WTC11 (cell line): ENCODE results near the gene PLA2G4E. TPM values are rescaled to one million over a fixed set of nuclear protein-coding genes. Genes with fewer than 3 reads are reported as not detected.

Experiments used
- AFF4 ChIP-seq: sonication (generic); formaldehyde crosslinking; IDR thresholded peaks from 2 replicates; pipeline ENCODE4 v1.8.1; 2023; ENCODE audit warnings: mild to moderate bottlenecking, missing genetic modification reagents, borderline replicate concordance
- ATF1 ChIP-seq: sonication (generic); formaldehyde crosslinking; IDR thresholded peaks from 2 replicates; pipeline ENCODE4 v1.8.1; 2023; ENCODE audit warnings: mild to moderate bottlenecking, moderate library complexity, missing genetic modification reagents
- ATF2 ChIP-seq: sonication (generic); formaldehyde crosslinking; IDR thresholded peaks from 2 replicates; pipeline ENCODE4 v1.8.1; 2022; ENCODE audit warnings: low read depth, missing genetic modification reagents, borderline replicate concordance
- CDX4 ChIP-seq: fragments of 250-450 bp; sonication (Bioruptor Pico); IDR thresholded peaks from 2 replicates; pipeline ENCODE4 v1.9.0; 2021; ENCODE audit warnings: moderate library complexity, mild to moderate bottlenecking, inconsistent platforms, borderline replicate concordance
- E2F1 ChIP-seq: sonication (generic); formaldehyde crosslinking; IDR thresholded peaks from 2 replicates; pipeline ENCODE4 v1.8.0; 2022; ENCODE audit warnings: mild to moderate bottlenecking, missing genetic modification reagents
- EMX1 ChIP-seq: fragments of 250-450 bp; sonication (Bioruptor Pico); IDR thresholded peaks from 2 replicates; pipeline ENCODE4 v1.8.0; 2021; ENCODE audit warnings: mild to moderate bottlenecking
- ESRRA ChIP-seq: sonication (generic); formaldehyde crosslinking; IDR thresholded peaks from 2 replicates; pipeline ENCODE4 v1.8.1; 2022; ENCODE audit warnings: mild to moderate bottlenecking, missing genetic modification reagents, borderline replicate concordance
- ETV6 ChIP-seq: sonication (generic); formaldehyde crosslinking; IDR thresholded peaks from 2 replicates; pipeline ENCODE4 v1.8.1; 2022; ENCODE audit warnings: mild to moderate bottlenecking, missing genetic modification reagents
- FOXP1 ChIP-seq: sonication (generic); formaldehyde crosslinking; IDR thresholded peaks from 2 replicates; pipeline ENCODE4 v1.8.0; 2022; ENCODE audit warnings: missing genetic modification reagents, mild to moderate bottlenecking, moderate library complexity, borderline replicate concordance
- IRF1 ChIP-seq: sonication (generic); formaldehyde crosslinking; IDR thresholded peaks from 2 replicates; pipeline ENCODE4 v1.8.0; 2023; ENCODE audit warnings: missing genetic modification reagents
- MLX ChIP-seq: sonication (generic); formaldehyde crosslinking; IDR thresholded peaks from 2 replicates; pipeline ENCODE4 v1.8.1; 2023; ENCODE audit warnings: mild to moderate bottlenecking, missing genetic modification reagents, moderate library complexity
- MXD4 ChIP-seq: fragments of 250-450 bp; sonication (Bioruptor Pico); IDR thresholded peaks from 2 replicates; pipeline ENCODE4 v1.8.0; 2021; ENCODE audit warnings: mild to moderate bottlenecking, moderate library complexity, borderline replicate concordance
- NFATC4 ChIP-seq: fragments of 250-450 bp; sonication (Bioruptor Pico); IDR thresholded peaks from 2 replicates; pipeline ENCODE4 v1.9.0; 2021; ENCODE audit warnings: mild to moderate bottlenecking
- NR2C2 ChIP-seq: sonication (generic); formaldehyde crosslinking; IDR thresholded peaks from 2 replicates; pipeline ENCODE4 v1.8.0; 2022; ENCODE audit warnings: mild to moderate bottlenecking, missing genetic modification reagents
- RELA ChIP-seq: sonication (generic); formaldehyde crosslinking; IDR thresholded peaks from 2 replicates; pipeline ENCODE4 v1.8.1; 2022; ENCODE audit warnings: missing genetic modification reagents, mild to moderate bottlenecking, borderline replicate concordance
- TEAD1 ChIP-seq: sonication (generic); formaldehyde crosslinking; IDR thresholded peaks from 2 replicates; pipeline ENCODE4 v1.8.0; 2022; ENCODE audit warnings: mild to moderate bottlenecking, missing genetic modification reagents
- ZMAT4 ChIP-seq: fragments of 250-450 bp; sonication (Bioruptor Pico); IDR thresholded peaks from 2 replicates; pipeline ENCODE4 v1.9.0; 2021; ENCODE audit warnings: mild to moderate bottlenecking
- ZNF138 ChIP-seq: sonication (generic); formaldehyde crosslinking; conservative IDR thresholded peaks from 2 replicates; pipeline ENCODE4 v1.8.1; 2022; ENCODE audit warnings: mild to moderate bottlenecking, moderate library complexity, missing genetic modification reagents
- total RNA-seq: library from RNA; stranded (reverse); gene quantifications from 3 replicates; pipeline ENCODE4 v1.2.3, GENCODE V29; 2021
- TF ChIP-seq, protein P1 (sequence below): sonication (generic); formaldehyde crosslinking; IDR thresholded peaks from 2 replicates; pipeline ENCODE4 v1.8.1; 2023; ENCODE audit warnings: mild to moderate bottlenecking, missing genetic modification reagents, moderate library complexity
- TF ChIP-seq, protein P2 (sequence below): fragments of 250-450 bp; sonication (Bioruptor Pico); conservative IDR thresholded peaks from 2 replicates; pipeline ENCODE4 v1.9.0; 2021; ENCODE audit warnings: mild to moderate bottlenecking
- TF ChIP-seq, protein P3 (sequence below): sonication (generic); formaldehyde crosslinking; IDR thresholded peaks from 2 replicates; pipeline ENCODE4 v1.8.1; 2022; ENCODE audit warnings: mild to moderate bottlenecking, moderate library complexity, missing genetic modification reagents
- TF ChIP-seq, protein P4 (sequence below): sonication (generic); formaldehyde crosslinking; IDR thresholded peaks from 2 replicates; pipeline ENCODE4 v1.8.1; 2023; ENCODE audit warnings: mild to moderate bottlenecking, missing genetic modification reagents

PLA2G4E gene
- total RNA-seq, 1 experiment from 2014 or later = not detected

DNA sequence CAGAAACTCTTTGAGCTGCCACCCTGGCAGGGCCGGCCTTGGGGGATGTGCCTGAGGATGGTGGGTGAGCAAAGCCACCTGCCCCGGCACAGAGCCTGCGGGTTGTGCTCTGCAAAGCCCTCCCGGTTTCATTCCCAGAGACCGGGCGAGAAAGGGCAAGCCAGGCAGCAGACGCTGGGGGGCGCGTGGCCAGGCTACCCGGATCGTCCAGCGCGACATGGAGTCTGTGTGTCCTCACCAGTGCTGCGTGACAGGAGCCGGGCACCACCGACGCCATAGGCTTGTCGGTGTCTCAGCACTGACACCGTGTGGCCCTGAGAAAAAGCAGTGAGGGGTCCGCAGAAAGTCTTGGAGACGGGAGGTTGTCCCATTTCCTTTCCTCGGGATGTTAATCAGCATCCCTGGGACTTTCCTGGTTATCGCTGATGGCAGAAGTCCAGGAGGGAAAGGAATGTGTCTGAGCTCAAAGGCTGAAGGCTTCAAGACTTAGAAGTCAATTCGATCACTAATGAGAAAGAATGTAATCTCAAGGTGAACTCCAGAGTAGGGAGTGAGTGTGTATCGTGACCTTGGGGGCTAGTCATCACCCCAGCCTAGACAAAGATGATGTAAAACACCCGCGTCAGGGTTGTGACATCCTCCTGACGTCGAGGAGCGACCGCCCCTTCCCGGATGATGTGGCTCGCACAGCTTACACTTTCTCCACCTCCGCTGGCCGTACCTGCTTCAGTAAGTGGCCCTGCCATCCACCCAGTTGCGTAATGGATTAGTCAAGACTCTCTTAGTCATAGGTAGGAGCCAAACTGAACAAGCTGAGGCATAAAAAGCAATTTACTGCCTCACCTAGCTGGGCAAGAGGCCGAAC, 36.3 kb upstream of the PLA2G4E start (continued):
- TF ChIP-seq CDX4 (CRISPR knock-in tag) = no peak
- TF ChIP-seq ESRRA (CRISPR knock-in tag) = no peak
- TF ChIP-seq ZMAT4 (CRISPR knock-in tag) = no peak
- TF ChIP-seq, protein P1, sequence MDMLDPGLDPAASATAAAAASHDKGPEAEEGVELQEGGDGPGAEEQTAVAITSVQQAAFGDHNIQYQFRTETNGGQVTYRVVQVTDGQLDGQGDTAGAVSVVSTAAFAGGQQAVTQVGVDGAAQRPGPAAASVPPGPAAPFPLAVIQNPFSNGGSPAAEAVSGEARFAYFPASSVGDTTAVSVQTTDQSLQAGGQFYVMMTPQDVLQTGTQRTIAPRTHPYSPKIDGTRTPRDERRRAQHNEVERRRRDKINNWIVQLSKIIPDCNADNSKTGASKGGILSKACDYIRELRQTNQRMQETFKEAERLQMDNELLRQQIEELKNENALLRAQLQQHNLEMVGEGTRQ (CRISPR knock-in tag) = no peak
- TF ChIP-seq EMX1 (CRISPR knock-in tag) = no peak
- peak; percentile 50; the same call in 1 of the 2 replicates for TF ChIP-seq FOXP1 (CRISPR knock-in tag)
- TF ChIP-seq, protein P2, sequence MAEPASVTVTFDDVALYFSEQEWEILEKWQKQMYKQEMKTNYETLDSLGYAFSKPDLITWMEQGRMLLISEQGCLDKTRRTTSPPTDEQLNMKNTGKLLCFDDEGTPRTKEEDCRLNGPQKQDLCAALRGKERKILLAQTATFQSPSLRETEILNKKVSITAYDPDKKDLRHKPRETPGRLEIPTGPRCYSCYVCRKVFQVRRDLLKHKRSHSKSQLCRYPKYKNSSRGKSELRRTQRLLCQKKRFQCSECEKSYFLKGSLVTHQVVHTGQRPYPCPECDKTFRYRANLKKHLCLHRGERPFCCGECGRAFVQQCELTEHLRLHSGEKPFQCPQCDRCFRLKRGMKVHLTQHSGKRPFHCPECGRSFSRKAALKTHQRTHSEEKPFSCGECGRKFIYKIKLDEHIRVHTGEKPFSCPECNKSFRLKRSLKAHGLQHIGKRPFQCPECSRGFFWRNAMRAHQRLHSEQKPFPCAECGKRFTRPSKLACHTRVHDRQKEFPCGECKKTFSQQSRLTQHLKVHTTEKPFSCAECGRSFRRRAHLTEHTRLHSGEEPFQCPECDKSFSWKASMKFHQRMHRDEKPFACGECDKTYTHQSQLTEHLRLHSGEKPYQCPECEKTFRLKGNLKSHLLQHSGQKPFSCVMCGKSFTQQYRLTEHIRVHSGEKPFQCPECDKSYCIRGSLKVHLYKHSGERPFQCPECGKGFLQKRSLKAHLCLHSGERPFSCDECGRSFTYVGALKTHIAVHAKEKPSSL (CRISPR knock-in tag) = no peak
- TF ChIP-seq, protein P3, sequence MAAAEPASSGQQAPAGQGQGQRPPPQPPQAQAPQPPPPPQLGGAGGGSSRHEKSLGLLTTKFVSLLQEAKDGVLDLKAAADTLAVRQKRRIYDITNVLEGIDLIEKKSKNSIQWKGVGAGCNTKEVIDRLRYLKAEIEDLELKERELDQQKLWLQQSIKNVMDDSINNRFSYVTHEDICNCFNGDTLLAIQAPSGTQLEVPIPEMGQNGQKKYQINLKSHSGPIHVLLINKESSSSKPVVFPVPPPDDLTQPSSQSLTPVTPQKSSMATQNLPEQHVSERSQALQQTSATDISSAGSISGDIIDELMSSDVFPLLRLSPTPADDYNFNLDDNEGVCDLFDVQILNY (CRISPR knock-in tag) = no peak
- TF ChIP-seq ETV6 = no peak
- TF ChIP-seq NFATC4 (CRISPR knock-in tag) = no peak
- TF ChIP-seq ATF1 (CRISPR knock-in tag) = no peak
- no peak for TF ChIP-seq IRF1 (CRISPR knock-in tag)
- no peak for TF ChIP-seq MLX
- TF ChIP-seq AFF4 (CRISPR knock-in tag) = no peak
- no peak for TF ChIP-seq E2F1 (CRISPR knock-in tag)
- TF ChIP-seq NR2C2 (CRISPR knock-in tag) = no peak
- TF ChIP-seq TEAD1 = peak; percentile 80; the same call in 1 of the 2 replicates
- TF ChIP-seq, protein P4, sequence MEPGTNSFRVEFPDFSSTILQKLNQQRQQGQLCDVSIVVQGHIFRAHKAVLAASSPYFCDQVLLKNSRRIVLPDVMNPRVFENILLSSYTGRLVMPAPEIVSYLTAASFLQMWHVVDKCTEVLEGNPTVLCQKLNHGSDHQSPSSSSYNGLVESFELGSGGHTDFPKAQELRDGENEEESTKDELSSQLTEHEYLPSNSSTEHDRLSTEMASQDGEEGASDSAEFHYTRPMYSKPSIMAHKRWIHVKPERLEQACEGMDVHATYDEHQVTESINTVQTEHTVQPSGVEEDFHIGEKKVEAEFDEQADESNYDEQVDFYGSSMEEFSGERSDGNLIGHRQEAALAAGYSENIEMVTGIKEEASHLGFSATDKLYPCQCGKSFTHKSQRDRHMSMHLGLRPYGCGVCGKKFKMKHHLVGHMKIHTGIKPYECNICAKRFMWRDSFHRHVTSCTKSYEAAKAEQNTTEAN (CRISPR knock-in tag) = peak; percentile 52; the same call in 1 of the 2 replicates
- no peak for TF ChIP-seq RELA (CRISPR knock-in tag)
- TF ChIP-seq MXD4 (CRISPR knock-in tag) = no peak
- TF ChIP-seq ZNF138 (CRISPR knock-in tag) = no peak
- TF ChIP-seq ATF2 (CRISPR knock-in tag) = no peak; the same call in 1 of the 2 replicates
